Activated naive CD4-positive, alpha-beta T cell treated with anti-CD3 and anti-CD28 coated beads, Interleukin-2, amount 10 ng/mL, durations not matched to agents 7 days and 5 days (primary cell): ENCODE results near the gene SLC25A33.

Experiments
- CTCF ChIA-PET: fragments of 350-600 bp; sonication (Branson Sonifier 250); formaldehyde crosslinking; loops from one replicate; lab custom pipeline; 2021; ENCODE audit warnings: antibody characterized with exemption; lab: Charles Lee
- DNase-seq: peaks from one replicate; pipeline ENCODE4 v3.0.0-alpha.2; 2020
- H3K27ac Mint-ChIP-seq: one replicate; pipeline ENCODE4 v1.8.0; 2021; ENCODE audit warnings: mild to moderate bottlenecking, moderate library complexity, mixed read lengths
- H3K27me3 Mint-ChIP-seq: one replicate; pipeline ENCODE4 v1.8.0; 2021; ENCODE audit warnings: mild to moderate bottlenecking, mixed read lengths
- H3K36me3 Mint-ChIP-seq: one replicate; pipeline ENCODE4 v1.8.0; 2021; ENCODE audit warnings: mixed read lengths
- H3K4me1 Mint-ChIP-seq: one replicate; pipeline ENCODE4 v1.8.0; 2021; ENCODE audit warnings: mixed read lengths
- H3K4me3 Mint-ChIP-seq: one replicate; pipeline ENCODE4 v1.8.0; 2021; ENCODE audit warnings: mild to moderate bottlenecking, moderate library complexity, mixed read lengths
- H3K9me3 Mint-ChIP-seq: one replicate; pipeline ENCODE4 v1.8.0; 2021; ENCODE audit warnings: mixed read lengths

SLC25A33 gene

GRCh38 chr1:9595968-9596340 is 56.7 kb downstream of the SLC25A33 start:
- no peaks in the 10 kb centered on the region for H3K27me3 Mint-ChIP-seq
- no peak overlapping the region for H3K27ac Mint-ChIP-seq
- H3K4me3 Mint-ChIP-seq: no peak overlapping the region
- CTCF ChIA-PET: no interaction called here
- peaks cover 21% of the 10 kb centered on the region for H3K4me1 Mint-ChIP-seq
- H3K36me3 Mint-ChIP-seq: peaks cover 14% of the 10 kb centered on the region
- no peaks in the 10 kb centered on the region for H3K9me3 Mint-ChIP-seq
- no peak for DNase-seq

- H3K27me3 Mint-ChIP-seq: no peaks in the 10 kb centered on the region
- H3K27ac Mint-ChIP-seq: no peak overlapping the region
- DNase-seq: no peak
- H3K4me3 Mint-ChIP-seq: no peak overlapping the region
- H3K36me3 Mint-ChIP-seq: peaks cover 14% of the 10 kb centered on the region
- no peaks in the 10 kb centered on the region for H3K9me3 Mint-ChIP-seq
- CTCF ChIA-PET: no interaction called here
- H3K4me1 Mint-ChIP-seq: peaks cover 21% of the 10 kb centered on the region
These were observed 57.3 kb downstream of the SLC25A33 start for GRCh38 chr1:9596415-9597123.

- Mint-ChIP-seq H3K4me1 (peaks cover 12% of the 10 kb centered on the region), H3K4me3 (no peak overlapping the region), H3K27ac (no peak overlapping the region), H3K27me3 (no peaks in the 10 kb centered on the region), H3K36me3 (peaks cover 14% of the 10 kb centered on the region), H3K9me3 (no peaks in the 10 kb centered on the region)
- DNase-seq: no peak
- CTCF ChIA-PET: no interaction called here
These were observed 58.4 kb downstream of the SLC25A33 start for GRCh38 chr1:9597361-9598315.

- no peak for DNase-seq
- CTCF ChIA-PET: no interaction called here
- H3K36me3 Mint-ChIP-seq: peaks cover 14% of the 10 kb centered on the region
- H3K4me1 Mint-ChIP-seq: peaks cover 5% of the 10 kb centered on the region
- no peaks in the 10 kb centered on the region for H3K27me3 Mint-ChIP-seq
- H3K9me3 Mint-ChIP-seq: no peaks in the 10 kb centered on the region
- no peak overlapping the region for H3K27ac Mint-ChIP-seq
- H3K4me3 Mint-ChIP-seq: no peak overlapping the region
These were observed 59.0 kb downstream of the SLC25A33 start for GRCh38 chr1:9598316-9598700.

GRCh38 chr1:9599741-9600140 is 60.5 kb downstream of the SLC25A33 start:
- H3K9me3 Mint-ChIP-seq: no peaks in the 10 kb centered on the region
- DNase-seq: no peak
- CTCF ChIA-PET: interaction anchor here (1.1 kb wide), 1 partner anchor 16 kb away, joined by 3 read pairs; no protein-coding TSS in a partner anchor
- peaks cover 14% of the 10 kb centered on the region for H3K36me3 Mint-ChIP-seq
- H3K27ac Mint-ChIP-seq: no peak overlapping the region
- H3K4me3 Mint-ChIP-seq: no peak overlapping the region
- H3K4me1 Mint-ChIP-seq: no peaks in the 10 kb centered on the region
- no peaks in the 10 kb centered on the region for H3K27me3 Mint-ChIP-seq

GRCh38 chr1:9600861-9601834 is 61.9 kb downstream of the SLC25A33 start:
- peaks cover 14% of the 10 kb centered on the region for H3K36me3 Mint-ChIP-seq
- no peak for DNase-seq
- no peak overlapping the region for H3K4me3 Mint-ChIP-seq
- H3K27me3 Mint-ChIP-seq: no peaks in the 10 kb centered on the region
- no peak overlapping the region for H3K27ac Mint-ChIP-seq
- CTCF ChIA-PET: no interaction called here
- H3K4me1 Mint-ChIP-seq: no peaks in the 10 kb centered on the region
- H3K9me3 Mint-ChIP-seq: no peaks in the 10 kb centered on the region

GRCh38 chr1:9601942-9602793 is 62.9 kb downstream of the SLC25A33 start:
- Mint-ChIP-seq H3K36me3 (peaks cover 12% of the 10 kb centered on the region), H3K27ac (no peak overlapping the region), H3K4me1 (no peaks in the 10 kb centered on the region), H3K4me3 (no peak overlapping the region), H3K9me3 (no peaks in the 10 kb centered on the region), H3K27me3 (no peaks in the 10 kb centered on the region)
- DNase-seq: no peak
- CTCF ChIA-PET: interaction anchor here (0.5 kb wide), 1 partner anchor 599 kb away, joined by 3 read pairs; no protein-coding TSS in a partner anchor

GRCh38 chr1:9602794-9603167 is 63.5 kb downstream of the SLC25A33 start:
- CTCF ChIA-PET: interaction anchor here (0.5 to 1.4 kb wide), 2 partner anchors 13 to 599 kb away, joined by 3 read pairs; no protein-coding TSS in a partner anchor
- H3K4me3 Mint-ChIP-seq: no peak overlapping the region
- H3K36me3 Mint-ChIP-seq: peaks cover 12% of the 10 kb centered on the region
- H3K27ac Mint-ChIP-seq: no peak overlapping the region
- no peaks in the 10 kb centered on the region for H3K27me3 Mint-ChIP-seq
- DNase-seq: no peak
- no peaks in the 10 kb centered on the region for H3K9me3 Mint-ChIP-seq
- no peaks in the 10 kb centered on the region for H3K4me1 Mint-ChIP-seq

- no peak overlapping the region for H3K27ac Mint-ChIP-seq
- no peaks in the 10 kb centered on the region for H3K27me3 Mint-ChIP-seq
- H3K4me3 Mint-ChIP-seq: no peak overlapping the region
- CTCF ChIA-PET: interaction anchor here (1.4 kb wide), 1 partner anchor 12 kb away, joined by 3 read pairs; no protein-coding TSS in a partner anchor
- H3K36me3 Mint-ChIP-seq: peaks cover 9% of the 10 kb centered on the region
- no peak for DNase-seq
- H3K4me1 Mint-ChIP-seq: no peaks in the 10 kb centered on the region
- no peaks in the 10 kb centered on the region for H3K9me3 Mint-ChIP-seq
These were observed 64.0 kb downstream of the SLC25A33 start for GRCh38 chr1:9603307-9603706.

- Mint-ChIP-seq H3K4me1 (no peaks in the 10 kb centered on the region), H3K9me3 (no peaks in the 10 kb centered on the region), H3K27me3 (no peaks in the 10 kb centered on the region), H3K36me3 (peaks cover 9% of the 10 kb centered on the region), H3K27ac (no peak overlapping the region), H3K4me3 (no peak overlapping the region)
- CTCF ChIA-PET: interaction anchor here (1.4 kb wide), 1 partner anchor 12 kb away, joined by 3 read pairs; no protein-coding TSS in a partner anchor
- no peak for DNase-seq
These were observed 64.8 kb downstream of the SLC25A33 start for GRCh38 chr1:9603766-9604753.

GRCh38 chr1:9604836-9605235 is 65.6 kb downstream of the SLC25A33 start:
- Mint-ChIP-seq H3K4me3 (no peak overlapping the region), H3K9me3 (no peaks in the 10 kb centered on the region), H3K36me3 (peaks cover 7% of the 10 kb centered on the region), H3K4me1 (no peaks in the 10 kb centered on the region), H3K27me3 (no peaks in the 10 kb centered on the region), H3K27ac (no peak overlapping the region)
- DNase-seq: no peak
- CTCF ChIA-PET: no interaction called here

- H3K4me1 Mint-ChIP-seq: no peaks in the 10 kb centered on the region
- H3K27ac Mint-ChIP-seq: no peak overlapping the region
- no peaks in the 10 kb centered on the region for H3K36me3 Mint-ChIP-seq
- no peaks in the 10 kb centered on the region for H3K27me3 Mint-ChIP-seq
- DNase-seq: no peak
- no peak overlapping the region for H3K4me3 Mint-ChIP-seq
- H3K9me3 Mint-ChIP-seq: no peaks in the 10 kb centered on the region
- CTCF ChIA-PET: no interaction called here
These were observed 66.7 kb downstream of the SLC25A33 start for GRCh38 chr1:9605946-9606455.
